ENCODE measurements around the gene AKAP13. TPM values are rescaled to one million over a fixed set of nuclear protein-coding genes. Genes with fewer than 3 reads are reported as not detected.

Gene AKAP13
- polyA plus RNA-seq, 1 experiment = 15.5 TPM

GRCh38 chr15:85733416-85733815, 353.0 kb downstream of the AKAP13 start:
- no peak for DNase-seq (ENCODE audit: low read depth, low spot score)

DNA sequence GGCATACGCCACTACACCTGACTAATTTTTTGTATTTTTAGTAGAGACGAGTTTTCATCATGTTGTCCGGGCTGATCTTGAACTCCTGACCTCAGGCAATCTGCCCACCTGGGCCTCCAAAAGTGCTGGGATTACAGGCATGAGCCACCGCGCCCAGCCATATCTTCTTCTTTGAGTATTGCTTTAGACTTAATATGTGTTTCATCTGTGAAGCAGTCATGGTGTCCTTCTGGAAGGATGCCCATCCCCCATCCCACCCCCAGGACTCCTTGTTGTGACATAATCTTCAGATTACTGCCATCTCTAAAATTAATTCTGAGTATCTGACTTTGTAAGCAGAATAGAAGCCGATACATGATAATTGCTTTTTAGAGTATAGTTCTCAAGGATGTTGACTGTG, 356.7 kb downstream of the AKAP13 start:
- Histone ChIP-seq H3K9me3 (ENCODE audit: control insufficient read depth, insufficient read depth, low read length) (peaks cover 4% of the 10 kb centered on the region; the same call in 1 of the 2 replicates), H3K4me3 (ENCODE audit: low read depth, low read length) (no peak overlapping the region), H3K27ac (ENCODE audit: low read depth, low read length) (no peak overlapping the region), H3K27me3 (ENCODE audit: control insufficient read depth, insufficient read depth, low read length) (no peaks in the 10 kb centered on the region)
- no peak for TF ChIP-seq CTCF (IDR thresholded peaks at IDR 0.05; ENCODE audit: low read depth, low read length)
- no peak for DNase-seq (ENCODE audit: low read depth, low spot score)
- ChIA-PET POLR2A (no interaction called here), CTCF (interaction anchor here (2.2 kb wide), 1 partner anchor 103 kb away, joined by 9 read pairs; no protein-coding TSS in a partner anchor)

More at GRCh38 chr15:85733416-85733815, 353.0 kb downstream of the AKAP13 start:
- H3K9me3 ChIP-seq (ENCODE audit: control insufficient read depth, insufficient read depth, low read length) = peaks cover 4% of the 10 kb centered on the region; the same call in 1 of the 2 replicates
- H3K27ac ChIP-seq (ENCODE audit: low read depth, low read length) = no peak overlapping the region
- TF ChIP-seq CTCF (IDR thresholded peaks at IDR 0.05; ENCODE audit: low read depth, low read length) = no peak
- ChIA-PET CTCF (interaction anchor here (3.8 kb wide), 2 partner anchors 97 to 107 kb away, joined by 53 to 73 read pairs; no protein-coding TSS in a partner anchor), POLR2A (no interaction called here)
- H3K27me3 ChIP-seq (ENCODE audit: control insufficient read depth, insufficient read depth, low read length) = no peaks in the 10 kb centered on the region
- H3K4me3 ChIP-seq (ENCODE audit: low read depth, low read length) = no peak overlapping the region

GRCh38 chr15:85741021-85741421, 360.6 kb downstream of the AKAP13 start:
- Histone ChIP-seq H3K9me3 (ENCODE audit: control insufficient read depth, insufficient read depth, low read length) (no peaks in the 10 kb centered on the region; the same call in 1 of the 2 replicates), H3K27ac (ENCODE audit: low read depth, low read length) (peak overlapping the region; percentile 2), H3K4me3 (ENCODE audit: low read depth, low read length) (no peak overlapping the region), H3K27me3 (ENCODE audit: control insufficient read depth, insufficient read depth, low read length) (no peaks in the 10 kb centered on the region)
- CTCF ChIA-PET = interaction anchor here (1.3 to 6.6 kb wide), 5 partner anchors 9 to 114 kb away, joined by 3 to 38 read pairs (median 11); no protein-coding TSS in a partner anchor
- no peak for TF ChIP-seq CTCF (IDR thresholded peaks at IDR 0.05; ENCODE audit: low read depth, low read length)
- DNase-seq (ENCODE audit: low read depth, low spot score) = no peak
- POLR2A ChIA-PET = no interaction called here

- Histone ChIP-seq H3K4me3 (ENCODE audit: low read depth, low read length) (no peak overlapping the region), H3K27ac (ENCODE audit: low read depth, low read length) (peak overlapping the region; percentile 2), H3K27me3 (ENCODE audit: control insufficient read depth, insufficient read depth, low read length) (no peaks in the 10 kb centered on the region), H3K9me3 (ENCODE audit: control insufficient read depth, insufficient read depth, low read length) (no peaks in the 10 kb centered on the region; the same call in 1 of the 2 replicates)
- ChIA-PET POLR2A (no interaction called here), CTCF (interaction anchor here (1.6 to 6.6 kb wide), 4 partner anchors 10 to 99 kb away, joined by 5 to 38 read pairs (median 24); no protein-coding TSS in a partner anchor)
- no peak for DNase-seq (ENCODE audit: low read depth, low spot score)
- no peak for TF ChIP-seq CTCF (IDR thresholded peaks at IDR 0.05; ENCODE audit: low read depth, low read length)
Observed at GRCh38 chr15:85741662-85742061, 361.3 kb downstream of the AKAP13 start.

GRCh38 chr15:85742186-85742821, 361.9 kb downstream of the AKAP13 start:
- no peaks in the 10 kb centered on the region; the same call in 1 of the 2 replicates for H3K9me3 ChIP-seq (ENCODE audit: control insufficient read depth, insufficient read depth, low read length)
- POLR2A ChIA-PET = no interaction called here
- CTCF ChIA-PET = interaction anchor here (1.0 to 6.6 kb wide), 4 partner anchors 10 to 99 kb away, joined by 5 to 38 read pairs (median 22); no protein-coding TSS in a partner anchor
- no peak for DNase-seq (ENCODE audit: low read depth, low spot score)
- H3K27ac ChIP-seq (ENCODE audit: low read depth, low read length) = peak overlapping the region; percentile 2
- no peak overlapping the region for H3K4me3 ChIP-seq (ENCODE audit: low read depth, low read length)
- TF ChIP-seq CTCF (IDR thresholded peaks at IDR 0.05; ENCODE audit: low read depth, low read length) = no peak
- no peaks in the 10 kb centered on the region for H3K27me3 ChIP-seq (ENCODE audit: control insufficient read depth, insufficient read depth, low read length)

All from AG04450 (cell line).